Skin epidermis (tissue), 12 donors: ENCODE results near the gene WNT11.

Experiments
- H3K27ac ChIP-seq, 21 experiments: fragments of 200-600 bp; sonication (generic) in 11 of 21; one replicate each; pipeline ENCODE4 v1.5.0; 2020; ENCODE audit warnings: mild to moderate bottlenecking in 3 of 21, inconsistent platforms in 2 of 21, moderate library complexity in 2 of 21
- H3K4me3 ChIP-seq, 7 experiments: fragments of 200-600 bp; sonication (generic) in 2 of 7; one replicate each; pipeline ENCODE4 v1.5.0; 2020; ENCODE audit warnings: inconsistent platforms in 2 of 7, mild to moderate bottlenecking in 2 of 7, moderate library complexity in 1 of 7

WNT11 gene

DNA sequence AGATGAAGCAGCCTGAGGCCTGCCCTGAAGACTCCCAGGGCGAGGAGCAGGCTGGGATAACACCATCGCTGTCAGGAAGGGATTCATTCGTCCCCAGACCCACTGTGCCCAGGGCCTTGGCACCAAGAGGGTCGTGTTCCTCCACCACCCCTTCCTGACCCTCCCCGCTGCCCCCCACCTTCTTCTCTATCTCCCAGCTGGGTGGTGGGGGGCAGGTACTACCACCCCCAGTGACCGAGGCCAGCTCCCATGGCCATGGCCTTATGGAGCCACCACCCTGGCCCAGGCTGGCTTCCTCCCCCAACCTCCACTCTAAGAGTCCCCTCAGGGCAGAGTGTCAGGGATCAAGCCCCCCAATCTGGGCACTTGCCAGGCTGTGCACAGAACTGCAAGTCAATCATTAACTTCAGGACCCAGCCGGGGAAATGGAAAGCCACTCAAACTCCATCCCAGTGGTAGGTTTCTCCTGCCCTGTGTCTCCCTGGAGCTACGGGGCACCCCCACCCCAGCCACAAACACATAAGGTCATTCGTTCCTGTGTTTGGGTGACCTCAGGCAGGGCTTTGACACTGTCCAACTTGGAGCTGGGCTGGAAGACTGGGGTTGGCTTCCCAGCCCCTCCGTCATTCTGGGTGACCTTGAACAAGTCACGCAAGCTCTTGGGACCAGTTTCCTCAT lies 33.3 kb upstream of the WNT11 start:
- H3K4me3 ChIP-seq = no peak overlapping the region
- H3K27ac ChIP-seq = no peak overlapping the region

GRCh38 chr11:76238551-76238950 lies 32.2 kb upstream of the WNT11 start:
- no peak overlapping the region for H3K27ac ChIP-seq

GRCh38 chr11:76237914-76238313 lies 31.6 kb upstream of the WNT11 start:
- no peak overlapping the region for H3K27ac ChIP-seq
- H3K4me3 ChIP-seq = no peak overlapping the region

More at GRCh38 chr11:76238551-76238950, 32.2 kb upstream of the WNT11 start:
- no peak overlapping the region for H3K4me3 ChIP-seq

GRCh38 chr11:76237000-76237649 lies 30.8 kb upstream of the WNT11 start:
- no peak overlapping the region for H3K27ac ChIP-seq
- no peak overlapping the region for H3K4me3 ChIP-seq

- Histone ChIP-seq H3K27ac (peak overlapping the region in 18 of 21 experiments; percentile 12 to 84 (median 69)), H3K4me3 (peak overlapping the region; percentile 52 to 89 (median 67))
These were observed 30.0 kb upstream of the WNT11 start for GRCh38 chr11:76236092-76236999.

GRCh38 chr11:76235233-76236091 lies 29.2 kb upstream of the WNT11 start:
- H3K4me3 ChIP-seq = peak overlapping the region; percentile 52 to 89 (median 67)
- H3K27ac ChIP-seq = peak overlapping the region in 19 of 21 experiments; percentile 28 to 84 (median 70)

GRCh38 chr11:76234416-76235232 lies 28.3 kb upstream of the WNT11 start:
- H3K27ac ChIP-seq = peak overlapping the region in 19 of 21 experiments; percentile 28 to 84 (median 70)
- peak overlapping the region; percentile 52 to 89 (median 67) for H3K4me3 ChIP-seq

- Histone ChIP-seq H3K4me3 (no peak overlapping the region), H3K27ac (peak overlapping the region in 14 of 21 experiments; percentile 15 to 84 (median 70))
These were observed 27.7 kb upstream of the WNT11 start for GRCh38 chr11:76234021-76234415.

DNA sequence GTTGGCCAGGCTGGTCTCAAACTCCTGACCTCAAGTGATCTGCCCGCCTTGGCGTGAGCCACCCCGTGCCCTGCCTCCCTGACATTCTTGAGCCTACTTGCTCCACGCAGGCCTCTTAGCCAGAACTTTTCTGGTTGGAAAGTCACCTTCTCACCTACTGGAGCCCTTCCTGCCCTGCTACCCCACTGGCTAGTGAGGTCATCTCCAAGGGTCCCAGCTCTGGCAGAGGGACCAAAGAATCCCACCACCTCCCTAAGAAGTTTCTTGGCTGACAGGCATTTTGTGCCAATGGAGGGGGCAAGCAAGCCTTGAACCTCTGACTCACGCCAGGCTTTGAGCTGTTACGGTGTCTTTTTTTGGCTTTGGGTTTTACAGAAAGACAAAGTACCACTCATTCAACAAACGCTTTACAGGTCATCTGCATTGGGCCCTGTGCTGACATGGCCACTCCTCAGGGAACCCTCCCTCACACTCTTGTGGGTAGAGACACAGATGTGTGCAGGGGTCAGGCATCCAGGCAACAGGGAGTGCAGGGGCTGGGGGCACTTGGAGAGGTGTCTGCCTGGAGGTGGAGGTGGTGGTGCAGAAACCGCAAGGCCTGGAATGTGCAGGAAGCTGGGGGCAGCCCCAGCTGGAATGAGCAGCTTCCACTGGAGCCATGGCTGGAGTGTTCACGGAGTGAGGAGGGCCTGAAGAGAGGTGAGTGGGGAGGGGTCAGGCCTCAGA lies 27.1 kb upstream of the WNT11 start:
- Histone ChIP-seq H3K27ac (peak overlapping the region in 6 of 21 experiments; percentile 15 to 84 (median 67)), H3K4me3 (no peak overlapping the region)

- no peak overlapping the region for H3K4me3 ChIP-seq
- H3K27ac ChIP-seq = peak overlapping the region in 1 of 21 experiments; percentile 9
These were observed 25.8 kb upstream of the WNT11 start for GRCh38 chr11:76232026-76232665.

DNA sequence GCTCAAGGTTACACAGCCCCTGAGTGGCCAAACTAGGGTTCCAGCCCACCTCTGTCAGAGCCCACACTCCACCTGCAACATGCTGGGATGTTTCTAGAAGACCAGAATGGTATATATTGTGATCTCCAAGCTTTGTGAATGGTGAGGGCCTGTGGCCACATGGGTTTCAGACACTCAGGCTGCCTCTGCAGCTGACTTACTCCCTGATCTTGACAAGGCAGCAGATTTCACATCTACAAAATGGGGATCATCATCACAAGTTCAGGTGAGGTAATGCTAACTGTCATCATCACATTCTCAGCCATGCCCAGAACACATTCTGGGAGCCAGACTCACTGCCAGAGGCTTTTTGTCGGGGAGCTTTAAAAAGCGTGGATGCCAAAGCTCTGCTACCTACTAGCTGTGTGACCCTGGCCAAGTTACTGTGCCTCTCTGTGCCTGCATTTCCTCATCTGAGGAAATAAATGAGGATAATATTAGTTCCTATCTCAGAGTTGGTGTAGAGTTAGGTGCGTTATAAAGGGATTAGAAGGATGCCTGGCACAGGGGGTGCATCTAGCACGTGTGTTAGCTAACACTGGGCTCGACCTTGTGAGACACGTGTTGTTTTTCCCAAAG lies 24.9 kb upstream of the WNT11 start:
- Histone ChIP-seq H3K27ac (no peak overlapping the region), H3K4me3 (no peak overlapping the region)

- no peak overlapping the region for H3K4me3 ChIP-seq
- no peak overlapping the region for H3K27ac ChIP-seq
These were observed 24.1 kb upstream of the WNT11 start for GRCh38 chr11:76230392-76230791.

GRCh38 chr11:76229690-76230240 lies 23.5 kb upstream of the WNT11 start:
- Histone ChIP-seq H3K27ac (no peak overlapping the region), H3K4me3 (no peak overlapping the region)

GRCh38 chr11:76228875-76229149 lies 22.5 kb upstream of the WNT11 start:
- H3K27ac ChIP-seq = no peak overlapping the region
- H3K4me3 ChIP-seq = no peak overlapping the region

GRCh38 chr11:76228071-76228874 lies 22.0 kb upstream of the WNT11 start:
- H3K4me3 ChIP-seq = no peak overlapping the region
- peak overlapping the region in 1 of 21 experiments; percentile 17 for H3K27ac ChIP-seq

- Histone ChIP-seq H3K4me3 (no peak overlapping the region), H3K27ac (no peak overlapping the region)
These were observed 20.3 kb upstream of the WNT11 start for GRCh38 chr11:76226626-76227025.
